A549 (cell line): Measurements from ENCODE around the gene WDR33. TPM values are rescaled to one million over a fixed set of nuclear protein-coding genes. Genes with fewer than 3 reads are reported as not detected.

Experiments used
- ATAC-seq, 2 experiments: fragments of 200-7000 bp in 1 of 2; fragments of >200 bp in 1 of 2; cut with Nextera tagmentation in 1 of 2; cut with Tn5 transposase in 1 of 2; 3 replicates each; pipeline versions ENCODE4 v1.8.0 to v1.9.1; 2018 to 2020; ENCODE audit warnings: mild to moderate bottlenecking in 1 of 2, moderate library complexity in 1 of 2
- CTCF ChIA-PET: fragments of 300-600 bp; sonication (Branson Sonifier 250); formaldehyde crosslinking; extraction: SDS; loops from one replicate; lab custom pipeline; 2021; ENCODE audit warnings: antibody characterized with exemption, inconsistent platforms; lab: Yijun Ruan, JAX
- POLR2A ChIA-PET: fragments of 350-600 bp; formaldehyde crosslinking; extraction: SDS; loops from one replicate; lab custom pipeline; 2021; ENCODE audit warnings: antibody characterized with exemption, inconsistent platforms; lab: Yijun Ruan, JAX
- DNase-seq, 2 experiments: peaks; one replicate each; pipeline versions ENCODE4 v3.0.0 to v3.0.0-alpha.2; 2011 to 2016; ENCODE audit warnings: low read depth in 1 of 2, low spot score in 1 of 2
- FAIRE-seq: peaks from 2 replicates; lab custom pipeline; 2011; peaks lifted over from hg19 to GRCh38; lab: Jason Lieb, UNC
- H3K27ac ChIP-seq, 2 experiments: fragments of >200 bp; sonication (Bioruptor Twin); formaldehyde crosslinking; 3 replicates each; pipeline ENCODE4 v1.5.1; 2016 to 2017
- H3K4me1 ChIP-seq: fragments of >200 bp; sonication (Bioruptor Twin); formaldehyde crosslinking; 3 replicates; pipeline ENCODE4 v1.6.1; 2016
- H3K4me2 ChIP-seq: fragments of >200 bp; sonication (Bioruptor Twin); formaldehyde crosslinking; 3 replicates; pipeline ENCODE4 v1.6.1; 2016
- H3K4me3 ChIP-seq: fragments of >200 bp; sonication (Bioruptor Twin); formaldehyde crosslinking; 3 replicates; pipeline ENCODE4 v1.5.1; 2016
- H3K9me3 ChIP-seq: fragments of >200 bp; sonication (Bioruptor Twin); formaldehyde crosslinking; 3 replicates; pipeline ENCODE4 v1.6.1; 2016
- ATOH8 ChIP-seq: fragments of 250-450 bp; sonication (Bioruptor Pico); IDR thresholded peaks from 2 replicates; pipeline ENCODE4 v1.5.0; 2020; ENCODE audit warnings: low read depth, mild to moderate bottlenecking, moderate library complexity
- BHLHE40 ChIP-seq: IDR thresholded peaks from 2 replicates; pipeline ENCODE4 v1.6.1; 2012; ENCODE audit warnings: low read depth, low read length, inconsistent platforms
- EHF ChIP-seq: fragments of 250-450 bp; sonication (Bioruptor Pico); IDR thresholded peaks from 2 replicates; pipeline ENCODE4 v1.5.0; 2020; ENCODE audit warnings: mild to moderate bottlenecking
- HOXB13 ChIP-seq: fragments of 250-450 bp; sonication (Bioruptor Pico); IDR thresholded peaks from 2 replicates; pipeline ENCODE4 v1.5.0; 2020; ENCODE audit warnings: low read depth, mild to moderate bottlenecking, moderate library complexity
- HOXB5 ChIP-seq: fragments of 250-450 bp; sonication (Bioruptor Pico); IDR thresholded peaks from 2 replicates; pipeline ENCODE4 v1.5.0; 2020; ENCODE audit warnings: mild to moderate bottlenecking, moderate library complexity
- JUN ChIP-seq, 2 experiments: fragments of >200 bp; sonication (Bioruptor Twin); formaldehyde crosslinking; IDR thresholded peaks; 2 replicates in 1 of 2; 3 replicates in 1 of 2; pipeline ENCODE4 v1.6.1; 2016 to 2017
- JUNB ChIP-seq: fragments of >200 bp; sonication (Bioruptor Twin); formaldehyde crosslinking; IDR thresholded peaks from 2 replicates; pipeline ENCODE4 v1.6.1; 2016
- KDM5A ChIP-seq: fragments of 200-600 bp; sonication (generic); IDR thresholded peaks from 2 replicates; pipeline ENCODE4 v1.6.1; 2016; ENCODE audit warnings: antibody characterized with exemption, mild to moderate bottlenecking
- PHF8 ChIP-seq: fragments of 200-600 bp; sonication (generic); IDR thresholded peaks from 2 replicates; pipeline ENCODE4 v1.6.1; 2016; ENCODE audit warnings: low read depth, mild to moderate bottlenecking, antibody characterized with exemption, moderate library complexity, borderline replicate concordance
- POLR2A ChIP-seq: IDR thresholded peaks from 2 replicates; pipeline ENCODE4 v1.6.1; 2012; ENCODE audit warnings: mild to moderate bottlenecking, low read length
- POLR2AphosphoS2 ChIP-seq: conservative IDR thresholded peaks from 2 replicates; pipeline ENCODE4 v1.6.1; 2012; ENCODE audit warnings: low read length, improper control_type of control experiment, inconsistent platforms
- RAD21 ChIP-seq, 2 experiments: fragments of >200 bp in 1 of 2; sonication (Bioruptor Twin) in 1 of 2; formaldehyde crosslinking in 1 of 2; IDR thresholded peaks in 1 of 2; conservative IDR thresholded peaks in 1 of 2; 2 replicates in 1 of 2; 3 replicates in 1 of 2; pipeline ENCODE4 v1.6.1; 2012 to 2018; ENCODE audit warnings: inconsistent platforms in 1 of 2
- SMC3 ChIP-seq: fragments of >200 bp; sonication (Bioruptor Twin); formaldehyde crosslinking; IDR thresholded peaks from 3 replicates; pipeline ENCODE4 v1.6.1; 2018; ENCODE audit warnings: inconsistent platforms
- TP53 ChIP-seq: fragments of 250-450 bp; sonication (Bioruptor Pico); IDR thresholded peaks from 2 replicates; pipeline ENCODE4 v1.5.0; 2021; ENCODE audit warnings: mild to moderate bottlenecking, moderate library complexity
- WGBS: methylation state at CpG from one replicate; pipeline ENCODE4 v1.1.6; 2017; ENCODE audit errors: missing lambda C conversion rate; 5-methylcytosine and 5-hydroxymethylcytosine counted together
- polyA plus RNA-seq, 4 experiments: library from polyadenylated mRNA; depleted of rRNA in 3 of 4; stranded (reverse); fragments of >200 nt; fragmentation: RNase III in 1 of 4; extraction: RNeasy Plus Mini Kit Qiagen cat#74134 plus additional on column Dnase treatment in 1 of 4; gene quantifications; 2 replicates in 3 of 4; 3 replicates in 1 of 4; pipeline ENCODE4 v1.2.3, GENCODE V29; 2011 to 2017
- TF ChIP-seq, protein P1 (sequence below): fragments of 200-600 bp; sonication (generic); IDR thresholded peaks from 2 replicates; pipeline ENCODE4 v1.6.1; 2016; ENCODE audit warnings: antibody characterized with exemption, mild to moderate bottlenecking, moderate library complexity
- TF ChIP-seq, protein P2 (sequence below): IDR thresholded peaks from 2 replicates; pipeline ENCODE4 v1.6.1; 2012
- TF ChIP-seq, protein P3 (sequence below): fragments of 150-350 bp; IDR thresholded peaks from 2 replicates; pipeline ENCODE4 v1.6.1; 2014; ENCODE audit warnings: low read depth, mild to moderate bottlenecking, low read length
- TF ChIP-seq, protein P4 (sequence below): fragments of >200 bp; sonication (Bioruptor Twin); formaldehyde crosslinking; IDR thresholded peaks from 3 replicates; pipeline ENCODE4 v1.5.1; 2016
- TF ChIP-seq, protein P5 (sequence below): fragments of >200 bp; sonication (Bioruptor Twin); formaldehyde crosslinking; IDR thresholded peaks from 3 replicates; pipeline ENCODE4 v1.6.1; 2016
- TF ChIP-seq, protein P6 (sequence below): IDR thresholded peaks from 2 replicates; pipeline ENCODE4 v1.6.1; 2012; ENCODE audit warnings: low read depth, borderline replicate concordance

The WDR33 gene
- polyA plus RNA-seq, 2 of the 4 experiments (the other 2 are of a cell fraction): 21.3 to 67.1 TPM

- no peaks in the 10 kb centered on the region for H3K9me3 ChIP-seq
- DNase-seq (no peak), ATAC-seq (no peak), FAIRE-seq (no peak)
- peak overlapping the region; percentile 96 to 99 for H3K27ac ChIP-seq
- ChIA-PET CTCF (interaction anchor here (1.2 to 1.7 kb wide), 5 partner anchors 9 to 112 kb away, joined by 3 to 7 read pairs (median 4); no protein-coding TSS in a partner anchor), POLR2A (interaction anchor here (0.6 to 1.9 kb wide), 4 partner anchors 10 to 189 kb away, joined by 3 to 7 read pairs (median 4); no protein-coding TSS in a partner anchor)
- peak overlapping the region; percentile 83 for H3K4me2 ChIP-seq
- H3K4me1 ChIP-seq: peaks cover 26% of the 10 kb centered on the region
- TF ChIP-seq BHLHE40 (no peak), POLR2AphosphoS2 (0 out of 2 replicates have a peak, but pooled peaks have one; percentile 23), JUN (IDR thresholded peaks at IDR 0.05) (no peak)
- H3K4me3 ChIP-seq: peak overlapping the region; percentile 71
- 61% methylated on average over 19 of the region's 19 CpGs for WGBS
Observed at GRCh38 chr2:127702395-127703009, 108.5 kb downstream of the WDR33 start.

GRCh38 chr2:127701651-127702394 is 109.1 kb downstream of the WDR33 start:
- ChIA-PET CTCF (interaction anchor here (1.2 to 1.7 kb wide), 5 partner anchors 9 to 111 kb away, joined by 3 to 7 read pairs (median 4); no protein-coding TSS in a partner anchor), POLR2A (interaction anchor here (0.6 to 1.9 kb wide), 3 partner anchors 81 to 188 kb away, joined by 4 to 7 read pairs (median 5); no protein-coding TSS in a partner anchor)
- Histone ChIP-seq H3K27ac (peak overlapping the region; percentile 96 to 99), H3K4me2 (peak overlapping the region; percentile 83), H3K9me3 (no peaks in the 10 kb centered on the region), H3K4me1 (peaks cover 26% of the 10 kb centered on the region), H3K4me3 (peak overlapping the region; percentile 71)
- ATAC-seq (peak; percentile 72 to 75), DNase-seq (peak; percentile 69 to 82), FAIRE-seq (no peak)
- TF ChIP-seq, protein P1, sequence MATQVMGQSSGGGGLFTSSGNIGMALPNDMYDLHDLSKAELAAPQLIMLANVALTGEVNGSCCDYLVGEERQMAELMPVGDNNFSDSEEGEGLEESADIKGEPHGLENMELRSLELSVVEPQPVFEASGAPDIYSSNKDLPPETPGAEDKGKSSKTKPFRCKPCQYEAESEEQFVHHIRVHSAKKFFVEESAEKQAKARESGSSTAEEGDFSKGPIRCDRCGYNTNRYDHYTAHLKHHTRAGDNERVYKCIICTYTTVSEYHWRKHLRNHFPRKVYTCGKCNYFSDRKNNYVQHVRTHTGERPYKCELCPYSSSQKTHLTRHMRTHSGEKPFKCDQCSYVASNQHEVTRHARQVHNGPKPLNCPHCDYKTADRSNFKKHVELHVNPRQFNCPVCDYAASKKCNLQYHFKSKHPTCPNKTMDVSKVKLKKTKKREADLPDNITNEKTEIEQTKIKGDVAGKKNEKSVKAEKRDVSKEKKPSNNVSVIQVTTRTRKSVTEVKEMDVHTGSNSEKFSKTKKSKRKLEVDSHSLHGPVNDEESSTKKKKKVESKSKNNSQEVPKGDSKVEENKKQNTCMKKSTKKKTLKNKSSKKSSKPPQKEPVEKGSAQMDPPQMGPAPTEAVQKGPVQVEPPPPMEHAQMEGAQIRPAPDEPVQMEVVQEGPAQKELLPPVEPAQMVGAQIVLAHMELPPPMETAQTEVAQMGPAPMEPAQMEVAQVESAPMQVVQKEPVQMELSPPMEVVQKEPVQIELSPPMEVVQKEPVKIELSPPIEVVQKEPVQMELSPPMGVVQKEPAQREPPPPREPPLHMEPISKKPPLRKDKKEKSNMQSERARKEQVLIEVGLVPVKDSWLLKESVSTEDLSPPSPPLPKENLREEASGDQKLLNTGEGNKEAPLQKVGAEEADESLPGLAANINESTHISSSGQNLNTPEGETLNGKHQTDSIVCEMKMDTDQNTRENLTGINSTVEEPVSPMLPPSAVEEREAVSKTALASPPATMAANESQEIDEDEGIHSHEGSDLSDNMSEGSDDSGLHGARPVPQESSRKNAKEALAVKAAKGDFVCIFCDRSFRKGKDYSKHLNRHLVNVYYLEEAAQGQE: no peak
- TF ChIP-seq POLR2A (peak; percentile 26; the same call in 1 of the 2 replicates), PHF8 (no peak), JUNB (no peak), SMC3 (0 out of 3 replicates have a peak, but pooled peaks have one; percentile 28), POLR2AphosphoS2 (0 out of 2 replicates have a peak, but pooled peaks have one; percentile 50), TP53 (CRISPR knock-in tag) (no peak; the same call in 1 of the 2 replicates), RAD21 (conservative IDR thresholded peaks at IDR 0.05 in 1 of 2, IDR thresholded peaks at IDR 0.05 in 1 of 2) (peak in 1 of 2 experiments; percentile 25; a peak in 1 of 5 replicates), KDM5A (no peak), HOXB5 (CRISPR knock-in tag) (peak; percentile 73; the same call in 1 of the 2 replicates), ATOH8 (CRISPR knock-in tag) (0 out of 2 replicates have a peak, but pooled peaks have one; percentile 14), JUN (IDR thresholded peaks at IDR 0.05) (peak; percentile 56 to 62; a peak in 4 of 5 replicates), EHF (peak; percentile 29; the same call in 1 of the 2 replicates), HOXB13 (CRISPR knock-in tag) (peak; percentile 50; the same call in 1 of the 2 replicates)
- TF ChIP-seq, protein P2, sequence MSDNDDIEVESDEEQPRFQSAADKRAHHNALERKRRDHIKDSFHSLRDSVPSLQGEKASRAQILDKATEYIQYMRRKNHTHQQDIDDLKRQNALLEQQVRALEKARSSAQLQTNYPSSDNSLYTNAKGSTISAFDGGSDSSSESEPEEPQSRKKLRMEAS: peak; percentile 74; the same call in 1 of the 2 replicates
- TF ChIP-seq, protein P3, sequence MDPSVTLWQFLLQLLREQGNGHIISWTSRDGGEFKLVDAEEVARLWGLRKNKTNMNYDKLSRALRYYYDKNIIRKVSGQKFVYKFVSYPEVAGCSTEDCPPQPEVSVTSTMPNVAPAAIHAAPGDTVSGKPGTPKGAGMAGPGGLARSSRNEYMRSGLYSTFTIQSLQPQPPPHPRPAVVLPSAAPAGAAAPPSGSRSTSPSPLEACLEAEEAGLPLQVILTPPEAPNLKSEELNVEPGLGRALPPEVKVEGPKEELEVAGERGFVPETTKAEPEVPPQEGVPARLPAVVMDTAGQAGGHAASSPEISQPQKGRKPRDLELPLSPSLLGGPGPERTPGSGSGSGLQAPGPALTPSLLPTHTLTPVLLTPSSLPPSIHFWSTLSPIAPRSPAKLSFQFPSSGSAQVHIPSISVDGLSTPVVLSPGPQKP: no peak
- TF ChIP-seq, protein P4, sequence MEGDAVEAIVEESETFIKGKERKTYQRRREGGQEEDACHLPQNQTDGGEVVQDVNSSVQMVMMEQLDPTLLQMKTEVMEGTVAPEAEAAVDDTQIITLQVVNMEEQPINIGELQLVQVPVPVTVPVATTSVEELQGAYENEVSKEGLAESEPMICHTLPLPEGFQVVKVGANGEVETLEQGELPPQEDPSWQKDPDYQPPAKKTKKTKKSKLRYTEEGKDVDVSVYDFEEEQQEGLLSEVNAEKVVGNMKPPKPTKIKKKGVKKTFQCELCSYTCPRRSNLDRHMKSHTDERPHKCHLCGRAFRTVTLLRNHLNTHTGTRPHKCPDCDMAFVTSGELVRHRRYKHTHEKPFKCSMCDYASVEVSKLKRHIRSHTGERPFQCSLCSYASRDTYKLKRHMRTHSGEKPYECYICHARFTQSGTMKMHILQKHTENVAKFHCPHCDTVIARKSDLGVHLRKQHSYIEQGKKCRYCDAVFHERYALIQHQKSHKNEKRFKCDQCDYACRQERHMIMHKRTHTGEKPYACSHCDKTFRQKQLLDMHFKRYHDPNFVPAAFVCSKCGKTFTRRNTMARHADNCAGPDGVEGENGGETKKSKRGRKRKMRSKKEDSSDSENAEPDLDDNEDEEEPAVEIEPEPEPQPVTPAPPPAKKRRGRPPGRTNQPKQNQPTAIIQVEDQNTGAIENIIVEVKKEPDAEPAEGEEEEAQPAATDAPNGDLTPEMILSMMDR: 0 out of 3 replicates have a peak, but pooled peaks have one; percentile 15
- TF ChIP-seq, protein P5, sequence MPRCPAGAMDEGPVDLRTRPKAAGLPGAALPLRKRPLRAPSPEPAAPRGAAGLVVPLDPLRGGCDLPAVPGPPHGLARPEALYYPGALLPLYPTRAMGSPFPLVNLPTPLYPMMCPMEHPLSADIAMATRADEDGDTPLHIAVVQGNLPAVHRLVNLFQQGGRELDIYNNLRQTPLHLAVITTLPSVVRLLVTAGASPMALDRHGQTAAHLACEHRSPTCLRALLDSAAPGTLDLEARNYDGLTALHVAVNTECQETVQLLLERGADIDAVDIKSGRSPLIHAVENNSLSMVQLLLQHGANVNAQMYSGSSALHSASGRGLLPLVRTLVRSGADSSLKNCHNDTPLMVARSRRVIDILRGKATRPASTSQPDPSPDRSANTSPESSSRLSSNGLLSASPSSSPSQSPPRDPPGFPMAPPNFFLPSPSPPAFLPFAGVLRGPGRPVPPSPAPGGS: peak; percentile 7; the same call in 1 of the 3 replicates
- TF ChIP-seq, protein P6, sequence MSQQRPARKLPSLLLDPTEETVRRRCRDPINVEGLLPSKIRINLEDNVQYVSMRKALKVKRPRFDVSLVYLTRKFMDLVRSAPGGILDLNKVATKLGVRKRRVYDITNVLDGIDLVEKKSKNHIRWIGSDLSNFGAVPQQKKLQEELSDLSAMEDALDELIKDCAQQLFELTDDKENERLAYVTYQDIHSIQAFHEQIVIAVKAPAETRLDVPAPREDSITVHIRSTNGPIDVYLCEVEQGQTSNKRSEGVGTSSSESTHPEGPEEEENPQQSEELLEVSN: peak; percentile 68
- WGBS: under 1% methylated on average over 29 of the region's 108 CpGs
